Measurements from ENCODE around the gene BIN1.

BIN1 gene

DNA sequence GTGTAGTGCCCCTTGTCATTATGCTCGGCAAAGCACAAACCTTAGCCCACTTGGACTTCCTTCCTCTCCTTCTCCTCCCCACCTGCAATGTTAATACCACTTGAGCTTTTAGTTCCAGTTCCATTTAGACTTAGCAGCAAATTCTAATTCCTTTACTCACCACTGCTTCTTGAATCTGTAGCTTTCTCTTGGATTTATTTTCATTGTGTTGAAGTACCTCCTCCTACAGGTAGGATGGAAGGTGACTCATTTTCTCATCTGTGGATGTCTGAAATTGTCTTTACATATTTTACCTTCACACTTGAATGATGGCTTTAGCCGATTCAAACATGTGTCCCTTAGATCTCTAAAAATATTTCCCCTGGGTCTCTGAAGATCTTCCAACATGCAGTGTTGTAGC, 32.8 kb upstream of the BIN1 start:
- no peak overlapping the region for H3K27ac ChIP-seq
- TF ChIP-seq CTCF (conservative IDR thresholded peaks at IDR 0.05): no peak

GRCh38 chr2:127138281-127138680, 31.3 kb upstream of the BIN1 start:
- TF ChIP-seq CTCF (conservative IDR thresholded peaks at IDR 0.05): no peak

GRCh38 chr2:127137741-127138140, 30.8 kb upstream of the BIN1 start:
- TF ChIP-seq CTCF (conservative IDR thresholded peaks at IDR 0.05): no peak
- no peak overlapping the region for H3K27ac ChIP-seq

More at GRCh38 chr2:127138281-127138680, 31.3 kb upstream of the BIN1 start:
- no peak overlapping the region for H3K27ac ChIP-seq

GRCh38 chr2:127137225-127137624, 30.3 kb upstream of the BIN1 start:
- no peak overlapping the region for H3K27ac ChIP-seq
- TF ChIP-seq CTCF (conservative IDR thresholded peaks at IDR 0.05): no peak

GRCh38 chr2:127134833-127135830, 28.2 kb upstream of the BIN1 start:
- no peak overlapping the region for H3K27ac ChIP-seq
- no peak for TF ChIP-seq CTCF (conservative IDR thresholded peaks at IDR 0.05)

DNA sequence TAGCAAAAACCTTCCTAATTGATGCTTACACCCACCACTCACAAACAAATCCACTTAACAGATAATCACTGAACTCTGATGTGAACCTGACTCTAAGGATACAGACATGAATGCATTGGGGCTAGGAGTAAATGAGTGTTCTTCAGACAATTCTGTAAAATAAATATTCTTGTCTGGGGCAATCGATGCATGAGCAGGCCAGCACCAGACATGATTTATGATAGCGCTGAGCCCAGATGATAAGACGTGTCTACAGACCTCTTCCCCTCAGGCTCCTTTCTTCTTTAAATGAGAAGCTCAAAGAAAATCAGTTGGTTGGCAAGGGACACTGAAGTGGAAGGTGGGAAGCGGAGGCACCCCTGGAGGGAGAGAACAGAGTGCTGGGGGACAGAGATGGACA, 27.3 kb upstream of the BIN1 start:
- no peak for TF ChIP-seq CTCF (conservative IDR thresholded peaks at IDR 0.05)
- no peak overlapping the region for H3K27ac ChIP-seq

- no peak overlapping the region for H3K27ac ChIP-seq
- TF ChIP-seq CTCF (conservative IDR thresholded peaks at IDR 0.05): no peak
Observed at GRCh38 chr2:127133793-127134192, 26.8 kb upstream of the BIN1 start.

Data from VCaP (cell line).